ENCODE results near the gene PID1.
"Not testable (repeated sequence)": the region's sequence is repeated elsewhere in the genome, so short reads cannot be mapped to it uniquely, and the experiment has no call there.

Gene PID1

GRCh38 chr2:229206548-229206947, 64.5 kb downstream of the PID1 start:
- DNase-seq, result no peak

- no peak for DNase-seq
These were observed 65.4 kb downstream of the PID1 start for GRCh38 chr2:229205704-229206103.

GRCh38 chr2:229202646-229203045, 68.4 kb downstream of the PID1 start:
- DNase-seq, result no peak

GRCh38 chr2:229201521-229201920, 69.6 kb downstream of the PID1 start:
- DNase-seq, result no peak

DNA sequence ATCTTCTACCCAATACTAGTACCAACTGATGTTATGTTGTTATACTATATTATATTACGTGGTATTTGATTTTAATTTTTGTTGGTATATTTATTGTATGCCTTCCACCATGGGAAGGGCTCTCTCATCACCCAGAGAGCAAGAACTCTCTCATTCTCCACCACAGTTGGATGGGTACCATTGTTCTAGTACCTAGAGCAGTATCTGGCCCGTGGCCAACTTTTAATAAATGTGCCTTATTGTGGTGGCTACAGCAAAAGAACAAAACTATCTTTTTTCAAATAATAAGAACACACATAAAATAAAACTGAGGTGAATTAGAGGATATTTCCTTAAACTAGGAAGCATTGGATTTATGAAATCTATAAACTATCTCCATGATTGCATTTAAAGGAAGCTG, 71.8 kb downstream of the PID1 start:
- no peak for DNase-seq

- no peak for DNase-seq
These were observed 74.6 kb downstream of the PID1 start for GRCh38 chr2:229196448-229196847.

- DNase-seq, result no peak
These were observed 75.6 kb downstream of the PID1 start for GRCh38 chr2:229195346-229195947.

- no peak for DNase-seq
These were observed 77.8 kb downstream of the PID1 start for GRCh38 chr2:229193281-229193680.

DNA sequence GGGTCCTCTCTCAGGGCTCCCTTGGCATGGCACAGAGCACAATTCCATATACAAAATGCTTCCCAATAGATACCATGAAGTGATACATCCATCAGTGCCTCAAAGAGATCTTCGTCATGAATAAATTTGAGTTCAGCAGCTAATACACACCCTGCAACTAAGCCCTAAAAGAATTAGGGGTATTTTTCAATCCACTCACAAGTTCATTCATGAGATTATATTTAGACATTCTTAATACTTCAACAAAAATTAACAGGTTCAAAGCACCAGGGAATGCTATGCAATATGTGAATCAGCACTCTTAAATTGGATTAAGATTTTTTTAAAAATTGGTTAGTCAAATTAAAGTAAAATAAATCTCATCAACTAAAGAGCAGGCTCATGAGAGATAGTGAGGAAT, 79.7 kb downstream of the PID1 start:
- no peak for DNase-seq

- not testable (repeated sequence) for DNase-seq
These were observed 84.0 kb downstream of the PID1 start for GRCh38 chr2:229187123-229187522.

DNA sequence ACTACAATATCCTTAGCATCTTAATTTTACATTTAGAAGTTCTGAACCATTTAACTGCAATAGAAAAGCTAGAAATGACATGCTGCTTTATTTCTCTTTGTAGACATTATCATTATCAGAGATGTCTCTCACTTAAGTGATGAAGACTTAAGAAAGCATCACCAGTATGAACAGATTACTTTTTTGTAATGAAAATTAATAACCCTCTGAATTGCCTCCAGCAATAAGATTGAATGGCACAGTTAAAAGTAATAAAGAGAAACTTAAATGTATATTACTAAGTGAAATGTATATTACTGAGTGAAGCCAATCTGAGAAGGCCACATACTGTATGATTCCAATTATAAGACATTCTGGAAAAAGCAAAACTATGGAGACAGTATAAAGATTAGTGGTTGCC, 89.4 kb downstream of the PID1 start:
- no peak for DNase-seq

GRCh38 chr2:229180658-229181057, 90.4 kb downstream of the PID1 start:
- no peak for DNase-seq

DNA sequence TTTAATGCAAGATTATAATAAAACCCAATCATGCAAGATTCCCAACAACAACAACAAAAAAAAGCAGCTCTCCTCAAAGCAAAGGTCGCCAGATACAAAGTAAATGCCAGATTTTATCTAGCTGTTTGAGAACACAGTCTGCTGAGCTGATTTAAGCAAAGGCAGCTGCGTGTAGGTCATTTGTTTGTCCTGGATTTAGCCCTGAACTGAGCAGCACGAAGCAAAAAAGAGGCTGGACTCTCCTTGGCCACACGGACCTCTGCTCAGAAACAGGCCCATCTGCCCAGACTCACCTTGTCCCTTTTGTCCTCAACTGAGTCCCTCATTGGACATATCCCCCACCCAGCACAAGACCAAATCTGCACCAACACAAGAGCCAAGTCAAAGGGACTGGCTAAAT, 91.5 kb downstream of the PID1 start:
- no peak for DNase-seq

GRCh38 chr2:229178706-229179105, 92.4 kb downstream of the PID1 start:
- no peak for DNase-seq

- DNase-seq, result no peak
These were observed 93.0 kb downstream of the PID1 start for GRCh38 chr2:229178117-229178516.

- no peak for DNase-seq
These were observed 95.0 kb downstream of the PID1 start for GRCh38 chr2:229176136-229176535.

DNA sequence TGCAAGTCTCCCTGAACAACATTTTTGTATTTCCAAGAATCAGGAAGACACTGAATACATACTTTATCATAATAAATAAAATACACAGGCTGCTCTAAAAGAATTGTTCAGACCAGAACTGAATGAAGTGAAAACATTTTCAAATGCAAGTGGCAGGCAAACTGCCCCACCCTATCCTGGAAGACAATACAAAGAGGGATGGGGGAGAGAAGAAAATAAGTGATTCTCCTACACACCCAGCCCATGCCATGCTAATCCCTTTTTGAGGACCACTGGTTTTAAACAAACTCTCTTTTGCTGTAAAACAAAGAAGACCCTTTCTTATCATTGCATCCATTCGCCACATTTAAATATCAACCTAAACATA, 95.6 kb downstream of the PID1 start:
- DNase-seq, result no peak

- DNase-seq, result no peak
These were observed 96.1 kb downstream of the PID1 start for GRCh38 chr2:229174794-229175496.

- DNase-seq, result no peak
These were observed 97.2 kb downstream of the PID1 start for GRCh38 chr2:229173825-229174359.

- DNase-seq, result no peak
These were observed 100.2 kb downstream of the PID1 start for GRCh38 chr2:229170916-229171315.

DNA sequence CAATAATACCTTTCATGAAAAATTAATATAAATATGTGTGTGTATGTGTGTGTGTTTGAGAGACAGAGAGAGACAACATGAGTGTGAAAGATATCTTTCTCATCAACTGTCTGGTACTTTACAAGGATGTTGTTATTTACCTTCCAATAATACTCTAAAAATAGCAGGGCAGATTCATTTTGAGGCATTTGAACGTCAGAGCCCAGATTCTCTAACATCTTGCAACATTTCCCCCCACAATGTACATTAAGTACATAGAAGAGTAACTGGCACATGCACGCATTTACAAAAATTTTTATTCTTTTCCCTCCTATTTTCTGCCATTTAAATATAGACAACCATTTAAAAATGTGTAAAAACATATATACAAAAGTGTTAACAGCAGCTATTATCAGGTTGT, 100.9 kb downstream of the PID1 start:
- no peak for DNase-seq

DNA sequence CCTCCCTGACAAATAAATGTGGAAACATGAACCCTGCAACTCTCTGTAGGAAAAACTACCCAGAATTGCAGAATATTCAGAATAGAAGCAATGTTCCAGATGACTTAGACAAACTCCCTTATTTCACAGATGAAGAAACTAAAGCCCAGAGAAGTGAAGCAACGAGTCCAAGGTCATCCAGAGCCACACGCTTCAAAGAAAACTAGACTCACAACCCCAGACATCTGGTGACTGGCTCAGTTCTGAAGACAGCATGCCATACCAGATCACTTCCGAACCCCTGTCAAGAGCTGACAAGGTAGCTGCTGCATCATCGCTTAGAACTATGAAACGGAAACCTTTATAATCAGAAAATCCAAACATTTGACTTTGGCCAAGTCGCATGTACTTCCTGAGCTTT, 101.3 kb downstream of the PID1 start:
- no peak for DNase-seq

DNA sequence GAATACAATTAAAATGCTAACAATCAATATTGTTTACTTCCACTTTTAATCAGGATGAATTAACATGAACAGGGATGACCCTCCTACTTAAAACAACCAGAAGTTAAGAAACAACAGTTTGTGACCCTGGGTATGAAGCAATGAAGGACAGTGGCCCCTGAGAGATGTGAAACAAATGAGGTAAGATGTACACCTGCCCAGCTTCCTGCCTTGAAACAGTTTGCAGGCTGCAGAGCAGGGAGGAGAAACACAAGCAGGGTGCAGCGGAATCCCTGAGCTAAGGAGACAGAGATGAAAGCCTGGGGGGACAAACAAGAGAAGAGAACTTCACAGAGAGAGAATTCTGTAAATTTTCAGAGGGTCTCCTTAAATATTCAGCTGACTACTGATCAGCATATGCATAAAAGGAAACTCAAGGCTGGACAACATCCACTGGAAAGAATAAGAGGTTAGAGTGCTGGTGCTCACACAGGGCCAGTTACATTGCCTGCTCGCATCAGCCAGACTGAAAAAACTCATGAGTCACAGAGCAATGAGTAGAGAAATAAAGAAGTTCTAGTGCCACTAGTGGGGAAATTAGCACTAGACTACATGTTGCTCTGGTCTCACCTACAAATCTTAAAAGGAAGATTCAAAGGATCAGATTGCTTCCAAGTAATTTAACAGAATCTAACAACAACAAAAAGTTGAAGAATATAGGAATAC, 106.4 kb downstream of the PID1 start:
- no peak for DNase-seq

GRCh38 chr2:229163893-229164292, 107.2 kb downstream of the PID1 start:
- no peak for DNase-seq

Measured in islet precursor cell (in vitro differentiated cells).